Fibroblast of pulmonary artery (primary cell): ENCODE measurements around the gene ADGRG3.

ENCODE experiments used
- DNase-seq: peaks from one replicate; pipeline ENCODE4 v3.0.0-alpha.2; 2010; ENCODE audit warnings: low read depth
- H3K4me3 ChIP-seq: replicated peaks from 2 replicates; pipeline ENCODE4 v1.5.1; 2011; ENCODE audit warnings: low read depth, mild to moderate bottlenecking, control low read depth, low read length, moderate library complexity
- CTCF ChIP-seq: IDR thresholded peaks from 2 replicates; pipeline ENCODE4 v1.5.1; 2011; ENCODE audit warnings: mild to moderate bottlenecking, control low read depth, low read length, inconsistent platforms; ENCODE audit errors: missing control alignments

ADGRG3 gene

DNA sequence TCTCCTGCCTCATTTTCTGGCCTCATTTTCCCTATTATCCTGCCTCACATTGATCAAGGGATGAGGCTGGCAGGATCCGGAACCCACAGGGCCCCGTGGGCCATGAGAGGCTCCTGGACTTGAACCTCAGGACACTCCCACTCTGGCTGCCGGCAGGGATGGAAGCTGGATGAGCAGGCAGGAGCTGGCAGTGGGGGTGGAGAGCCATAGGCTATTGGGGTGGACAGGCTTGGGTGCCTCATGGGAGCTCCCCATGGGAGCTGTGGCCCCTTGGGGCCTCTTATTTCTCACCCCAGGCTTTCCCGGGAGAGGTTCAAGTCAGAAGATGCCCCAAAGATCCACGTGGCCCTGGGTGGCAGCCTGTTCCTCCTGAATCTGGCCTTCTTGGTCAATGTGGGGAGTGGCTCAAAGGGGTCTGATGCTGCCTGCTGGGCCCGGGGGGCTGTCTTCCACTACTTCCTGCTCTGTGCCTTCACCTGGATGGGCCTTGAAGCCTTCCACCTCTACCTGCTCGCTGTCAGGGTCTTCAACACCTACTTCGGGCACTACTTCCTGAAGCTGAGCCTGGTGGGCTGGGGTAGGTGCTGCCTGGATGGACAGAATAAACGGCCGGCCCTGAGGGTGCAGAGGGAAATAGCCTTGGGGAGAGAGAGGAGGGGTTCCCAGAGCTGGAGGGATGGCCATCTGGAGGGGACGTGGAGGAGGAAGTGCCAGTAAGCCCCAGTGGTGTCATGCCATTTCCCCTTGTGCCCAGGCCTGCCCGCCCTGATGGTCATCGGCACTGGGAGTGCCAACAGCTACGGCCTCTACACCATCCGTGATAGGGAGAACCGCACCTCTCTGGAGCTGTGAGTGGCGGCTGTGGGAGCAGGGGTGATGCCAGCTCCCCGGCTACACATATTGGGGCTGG, 15.8 kb downstream of the ADGRG3 start:
- no peak for TF ChIP-seq CTCF
- no peak for DNase-seq
- no peak overlapping the region for H3K4me3 ChIP-seq

- no peak for DNase-seq
- no peak overlapping the region for H3K4me3 ChIP-seq
- no peak for TF ChIP-seq CTCF
Observed at GRCh38 chr16:57684626-57685358, 16.7 kb downstream of the ADGRG3 start.

DNA sequence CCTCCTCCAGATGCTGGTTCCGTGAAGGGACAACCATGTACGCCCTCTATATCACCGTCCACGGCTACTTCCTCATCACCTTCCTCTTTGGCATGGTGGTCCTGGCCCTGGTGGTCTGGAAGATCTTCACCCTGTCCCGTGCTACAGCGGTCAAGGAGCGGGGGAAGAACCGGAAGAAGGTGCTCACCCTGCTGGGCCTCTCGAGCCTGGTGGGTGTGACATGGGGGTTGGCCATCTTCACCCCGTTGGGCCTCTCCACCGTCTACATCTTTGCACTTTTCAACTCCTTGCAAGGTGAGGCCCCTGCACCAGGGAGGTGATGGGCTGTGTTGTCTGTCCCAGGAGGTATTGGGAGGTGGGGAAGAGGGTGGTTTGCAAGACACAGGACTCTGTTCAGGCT, 17.5 kb downstream of the ADGRG3 start:
- H3K4me3 ChIP-seq, result no peak overlapping the region
- no peak for TF ChIP-seq CTCF
- DNase-seq, result no peak

GRCh38 chr16:57686577-57686976, 18.5 kb downstream of the ADGRG3 start:
- no peak for TF ChIP-seq CTCF
- H3K4me3 ChIP-seq, result no peak overlapping the region
- DNase-seq, result no peak

GRCh38 chr16:57687363-57687929, 19.3 kb downstream of the ADGRG3 start:
- DNase-seq, result no peak
- no peak overlapping the region for H3K4me3 ChIP-seq
- TF ChIP-seq CTCF, result no peak

GRCh38 chr16:57688487-57688986, 20.4 kb downstream of the ADGRG3 start:
- no peak for DNase-seq
- no peak for TF ChIP-seq CTCF
- H3K4me3 ChIP-seq, result no peak overlapping the region
